Osteoblast (primary cell): ENCODE data around the gene TKT. TPM values are rescaled to one million over a fixed set of nuclear protein-coding genes. Genes with fewer than 3 reads are reported as not detected.

Experiments used
- DNase-seq: peaks from one replicate; pipeline ENCODE4 v3.0.0; 2011; ENCODE audit warnings: low spot score, mixed read lengths; ENCODE audit not compliant: insufficient read length; ENCODE audit errors: missing footprints
- H2AFZ ChIP-seq: 2 replicates; pipeline ENCODE4 v1.6.0; 2011; ENCODE audit warnings: mild to moderate bottlenecking, low read length
- H3K27ac ChIP-seq: 2 replicates; pipeline ENCODE4 v1.5.1; 2011; ENCODE audit warnings: mild to moderate bottlenecking, low read depth, low read length, moderate library complexity
- H3K27me3 ChIP-seq: 2 replicates; pipeline ENCODE4 v1.6.0; 2012; ENCODE audit warnings: mild to moderate bottlenecking, control low read depth, inconsistent platforms, low read length, moderate library complexity; ENCODE audit not compliant: insufficient read depth
- H3K36me3 ChIP-seq: 2 replicates; pipeline ENCODE4 v1.5.1; 2011; ENCODE audit warnings: mild to moderate bottlenecking, low read length, control low read depth, moderate library complexity; ENCODE audit not compliant: insufficient read depth
- H3K4me1 ChIP-seq: 2 replicates; pipeline ENCODE4 v1.5.1; 2011; ENCODE audit warnings: mild to moderate bottlenecking, low read length, control low read depth, moderate library complexity; ENCODE audit not compliant: insufficient read depth
- H3K4me2 ChIP-seq: 2 replicates; pipeline ENCODE4 v1.6.0; 2011; ENCODE audit warnings: mild to moderate bottlenecking, low read length; ENCODE audit not compliant: insufficient read depth
- H3K4me3 ChIP-seq: fragments of 200-600 bp; sonication (generic); 3 replicates; pipeline ENCODE4 v1.5.1; 2012; ENCODE audit warnings: mild to moderate bottlenecking, low read length, inconsistent platforms; ENCODE audit not compliant: insufficient read depth
- H3K79me2 ChIP-seq: 2 replicates; pipeline ENCODE4 v1.6.0; 2012; ENCODE audit warnings: mild to moderate bottlenecking, low read length, control low read depth, inconsistent platforms; ENCODE audit not compliant: insufficient read depth
- H3K9me3 ChIP-seq: 2 replicates; pipeline ENCODE4 v1.5.1; 2011; ENCODE audit warnings: low read depth, low read length, control low read depth
- H4K20me1 ChIP-seq: 2 replicates; pipeline ENCODE4 v1.6.0; 2012; ENCODE audit warnings: mild to moderate bottlenecking, low read length, control low read depth; ENCODE audit not compliant: insufficient read depth
- CTCF ChIP-seq: IDR thresholded peaks from 2 replicates; pipeline ENCODE4 v1.5.1; 2011; ENCODE audit warnings: mild to moderate bottlenecking, low read depth, low read length, moderate library complexity; ENCODE audit errors: extremely low read depth
- total RNA-seq: library from RNA; depleted of rRNA; stranded (reverse); fragments of >200 nt; gene quantifications from 2 replicates; pipeline ENCODE4 v1.2.3, GENCODE V29; 2012

TKT gene
- total RNA-seq, 1 donor, result 453 TPM

- no peaks in the 10 kb centered on the region for H3K9me3 ChIP-seq
- H3K27ac ChIP-seq, result no peak overlapping the region
- no peak for DNase-seq
- H3K36me3 ChIP-seq, result peaks cover 6% of the 10 kb centered on the region
- H3K4me3 ChIP-seq, result no peak overlapping the region
- H2AFZ ChIP-seq, result no peak overlapping the region
- no peaks in the 10 kb centered on the region for H3K27me3 ChIP-seq
- no peak for TF ChIP-seq CTCF
- H3K79me2 ChIP-seq, result no peaks in the 10 kb centered on the region
- no peak overlapping the region for H3K4me2 ChIP-seq
- no peaks in the 10 kb centered on the region for H4K20me1 ChIP-seq
- peaks cover 21% of the 10 kb centered on the region for H3K4me1 ChIP-seq
Measured at GRCh38 chr3:53195066-53195450, 60.8 kb downstream of the TKT start.

GRCh38 chr3:53194210-53195065 is 61.4 kb downstream of the TKT start:
- H3K27me3 ChIP-seq, result no peaks in the 10 kb centered on the region
- no peak overlapping the region for H3K27ac ChIP-seq
- no peaks in the 10 kb centered on the region for H4K20me1 ChIP-seq
- peaks cover 7% of the 10 kb centered on the region for H3K36me3 ChIP-seq
- H3K4me2 ChIP-seq, result no peak overlapping the region
- H3K9me3 ChIP-seq, result no peaks in the 10 kb centered on the region
- no peak overlapping the region for H3K4me3 ChIP-seq
- H3K4me1 ChIP-seq, result peaks cover 21% of the 10 kb centered on the region
- no peak overlapping the region for H2AFZ ChIP-seq
- DNase-seq, result no peak
- TF ChIP-seq CTCF, result no peak
- no peaks in the 10 kb centered on the region for H3K79me2 ChIP-seq

GRCh38 chr3:53193466-53194209 is 62.2 kb downstream of the TKT start:
- Histone ChIP-seq H3K4me3 (no peak overlapping the region), H3K79me2 (no peaks in the 10 kb centered on the region), H3K27ac (no peak overlapping the region), H3K27me3 (no peaks in the 10 kb centered on the region), H3K9me3 (no peaks in the 10 kb centered on the region), H3K4me2 (no peak overlapping the region), H3K36me3 (peaks cover 12% of the 10 kb centered on the region), H2AFZ (no peak overlapping the region), H4K20me1 (no peaks in the 10 kb centered on the region), H3K4me1 (peaks cover 21% of the 10 kb centered on the region)
- no peak for TF ChIP-seq CTCF
- DNase-seq, result peak; percentile 81

GRCh38 chr3:53192608-53193007 is 63.2 kb downstream of the TKT start:
- Histone ChIP-seq H3K79me2 (no peaks in the 10 kb centered on the region), H3K4me2 (no peak overlapping the region), H3K27ac (no peak overlapping the region), H3K27me3 (no peaks in the 10 kb centered on the region), H3K9me3 (no peaks in the 10 kb centered on the region), H3K4me3 (no peak overlapping the region), H3K4me1 (peaks cover 21% of the 10 kb centered on the region), H3K36me3 (peaks cover 18% of the 10 kb centered on the region), H2AFZ (no peak overlapping the region), H4K20me1 (no peaks in the 10 kb centered on the region)
- no peak for TF ChIP-seq CTCF
- no peak for DNase-seq
